ENCODE measurements around the gene CDC25B. TPM values are rescaled to one million over a fixed set of nuclear protein-coding genes. Genes with fewer than 3 reads are reported as not detected.
"Not testable (repeated sequence)": the region's sequence is repeated elsewhere in the genome, so short reads cannot be mapped to it uniquely, and the experiment has no call there.

Gene CDC25B
- total RNA-seq, 1 experiment from 2014 or later = 91.0 TPM

DNA sequence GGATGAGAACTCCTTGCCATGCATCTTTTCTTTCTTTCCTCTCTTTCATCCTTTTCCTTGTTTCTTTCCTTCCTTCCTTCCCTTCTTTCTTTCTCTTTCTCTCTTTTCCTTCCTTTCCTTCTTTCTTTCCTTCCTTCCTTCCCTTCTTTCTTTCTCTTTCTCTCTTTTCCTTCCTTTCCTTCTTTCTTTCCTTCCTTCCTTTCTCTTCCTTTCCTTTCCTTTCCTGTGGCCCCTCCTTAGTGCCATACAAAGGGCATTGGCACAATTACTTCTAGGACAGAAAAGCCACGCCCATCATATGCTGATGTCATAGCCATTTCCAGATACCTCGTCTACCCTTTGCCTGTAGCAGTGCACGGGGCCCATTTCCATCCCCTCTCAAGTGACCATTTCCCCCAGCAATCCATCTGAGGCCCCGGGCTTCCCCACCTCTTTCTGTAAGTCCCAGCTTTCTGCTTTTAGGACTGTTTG is 7.4 kb upstream of the CDC25B start:
- Histone ChIP-seq H2AFZ (no peak overlapping the region), H3K27me3 (ENCODE audit: insufficient read depth, low read depth) (no peaks in the 10 kb centered on the region), H3K4me1 (replicated peaks; ENCODE audit: insufficient read depth) (peaks cover 24% of the 10 kb centered on the region), H3K27ac (no peak overlapping the region), H4K20me1 (ENCODE audit: insufficient read depth) (peaks cover 17% of the 10 kb centered on the region), H3K4me3 (no peak overlapping the region), H3K36me3 (ENCODE audit: low read depth) (no peaks in the 10 kb centered on the region), H3K9me2 (ENCODE audit: insufficient read depth) (no peaks in the 10 kb centered on the region), H3K9me3 (ENCODE audit: insufficient read depth, low read depth) (no peaks in the 10 kb centered on the region), H3K79me2 (ENCODE audit: low read depth) (peaks cover 28% of the 10 kb centered on the region), H3F3A (ENCODE audit: insufficient read depth, low read depth) (peaks cover 8% of the 10 kb centered on the region), H3K4me2 (no peak overlapping the region)
- no TSS peak for BruUV-seq (replicated peaks)
- intact Hi-C loops (cut with micrococcal nuclease; ENCODE audit: unreplicated experiment) = loop anchor here (10.0 kb wide), 2 partner anchors 226 to 316 kb away; partner anchors contain the start of gene RNF24
- TF ChIP-seq CTCF (conservative IDR thresholded peaks at IDR 0.05) (no peak), EZH2 (IDR thresholded peaks at IDR 0.05; ENCODE audit: low read depth) (no peak)
- POLR2A ChIA-PET (ENCODE audit: unreplicated experiment) = no interaction called here
- CTCF ChIA-PET = interaction anchor here (0.7 kb wide), 1 partner anchor 196 kb away, joined by 3 read pairs; no protein-coding TSS in a partner anchor
- DNase-seq = no peak

- intact Hi-C loops (cut with micrococcal nuclease; ENCODE audit: unreplicated experiment) = loop anchor here (10.0 kb wide), 2 partner anchors 226 to 316 kb away; partner anchors contain the start of gene RNF24
Observed at GRCh38 chr20:3789201-3789600, 6.9 kb upstream of the CDC25B start.

GRCh38 chr20:3794168-3794567 is 1.9 kb upstream of the CDC25B start:
- H3K4me2 ChIP-seq; H3F3A ChIP-seq (ENCODE audit: insufficient read depth, low read depth); H4K20me1 ChIP-seq (ENCODE audit: insufficient read depth); H3K4me3 ChIP-seq; H3K27me3 ChIP-seq (ENCODE audit: insufficient read depth, low read depth); intact Hi-C loops (cut with micrococcal nuclease; ENCODE audit: unreplicated experiment); H3K36me3 ChIP-seq (ENCODE audit: low read depth); BruUV-seq (replicated peaks); H3K27ac ChIP-seq; CTCF ChIA-PET; H3K9me2 ChIP-seq (ENCODE audit: insufficient read depth); H3K9me3 ChIP-seq (ENCODE audit: insufficient read depth, low read depth); POLR2A ChIA-PET (ENCODE audit: unreplicated experiment); H2AFZ ChIP-seq; DNase-seq: not testable (repeated sequence)
- Histone ChIP-seq H3K4me1 (replicated peaks; ENCODE audit: insufficient read depth) (peaks cover 15% of the 10 kb centered on the region), H3K79me2 (ENCODE audit: low read depth) (peaks cover 17% of the 10 kb centered on the region)

More at GRCh38 chr20:3789201-3789600, 6.9 kb upstream of the CDC25B start:
- H3K27me3 ChIP-seq (ENCODE audit: insufficient read depth, low read depth); BruUV-seq (replicated peaks); H3K9me3 ChIP-seq (ENCODE audit: insufficient read depth, low read depth); CTCF ChIA-PET; H2AFZ ChIP-seq; H3K36me3 ChIP-seq (ENCODE audit: low read depth); H3K4me3 ChIP-seq; H3K4me2 ChIP-seq; H3F3A ChIP-seq (ENCODE audit: insufficient read depth, low read depth); H3K9me2 ChIP-seq (ENCODE audit: insufficient read depth); DNase-seq; H3K27ac ChIP-seq: not testable (repeated sequence)
- POLR2A ChIA-PET (ENCODE audit: unreplicated experiment) = interaction anchor here (0.6 kb wide), 1 partner anchor 79 kb away, joined by 3 read pairs; no protein-coding TSS in a partner anchor
- H3K79me2 ChIP-seq (ENCODE audit: low read depth) = peaks cover 23% of the 10 kb centered on the region
- peaks cover 14% of the 10 kb centered on the region for H4K20me1 ChIP-seq (ENCODE audit: insufficient read depth)
- H3K4me1 ChIP-seq (replicated peaks; ENCODE audit: insufficient read depth) = peaks cover 21% of the 10 kb centered on the region

- no peak overlapping the region for H3K27ac ChIP-seq
- peak overlapping the region; percentile 92; the same call in 1 of the 2 replicates for H2AFZ ChIP-seq
- no peaks in the 10 kb centered on the region for H3K9me2 ChIP-seq (ENCODE audit: insufficient read depth)
- BruUV-seq (replicated peaks) = no TSS peak
- H3K36me3 ChIP-seq (ENCODE audit: low read depth) = no peaks in the 10 kb centered on the region
- H3K27me3 ChIP-seq (ENCODE audit: insufficient read depth, low read depth) = no peaks in the 10 kb centered on the region
- H3F3A ChIP-seq (ENCODE audit: insufficient read depth, low read depth) = no peaks in the 10 kb centered on the region
- H3K4me2 ChIP-seq = peak overlapping the region; percentile 79; the same call in 1 of the 2 replicates
- peaks cover 15% of the 10 kb centered on the region for H3K4me1 ChIP-seq (replicated peaks; ENCODE audit: insufficient read depth)
- TF ChIP-seq CTCF (conservative IDR thresholded peaks at IDR 0.05) (no peak), EZH2 (IDR thresholded peaks at IDR 0.05; ENCODE audit: low read depth) (no peak)
- ChIA-PET CTCF (no interaction called here), POLR2A (ENCODE audit: unreplicated experiment) (interaction anchor here (0.6 kb wide), 1 partner anchor 8 kb away, joined by 5 read pairs; the partner anchor contains the start of gene CENPB)
- no peaks in the 10 kb centered on the region for H4K20me1 ChIP-seq (ENCODE audit: insufficient read depth)
- H3K9me3 ChIP-seq (ENCODE audit: insufficient read depth, low read depth) = no peaks in the 10 kb centered on the region
- intact Hi-C loops (cut with micrococcal nuclease; ENCODE audit: unreplicated experiment) = no loop called here
- no peak for DNase-seq
- peaks cover 17% of the 10 kb centered on the region for H3K79me2 ChIP-seq (ENCODE audit: low read depth)
- H3K4me3 ChIP-seq = peak overlapping the region; percentile 95; the same call in 1 of the 2 replicates
Observed at GRCh38 chr20:3794701-3795420, 1.2 kb upstream of the CDC25B start.

All from PC-9 (cell line).